Measurements from ENCODE around the gene CBX1.

CBX1 gene

GRCh38 chr17:48111937-48112241 lies 10.6 kb upstream of the CBX1 start:
- H3K4me3 ChIP-seq (ENCODE audit: low read depth, low read length): peak overlapping the region; percentile 65
- no peak for DNase-seq (ENCODE audit: low read depth)
- no peak for TF ChIP-seq CTCF (IDR thresholded peaks at IDR 0.05; ENCODE audit: insufficient read depth, low read depth, low read length, missing control alignments)

- TF ChIP-seq CTCF (IDR thresholded peaks at IDR 0.05; ENCODE audit: insufficient read depth, low read depth, low read length, missing control alignments): no peak
- peak overlapping the region; percentile 89 for H3K4me3 ChIP-seq (ENCODE audit: low read depth, low read length)
- DNase-seq (ENCODE audit: low read depth): peak; percentile 52
Observed at GRCh38 chr17:48110761-48111160, 9.5 kb upstream of the CBX1 start.

GRCh38 chr17:48107137-48108055 lies 6.1 kb upstream of the CBX1 start, which contains the start of gene SNX11:
Gene SNX11 (plus strand): TSS chr17:48107766. CDS start chr17:48112044, 4,278 bp downstream.
- TF ChIP-seq CTCF (IDR thresholded peaks at IDR 0.05; ENCODE audit: insufficient read depth, low read depth, low read length, missing control alignments): no peak
- H3K4me3 ChIP-seq (ENCODE audit: low read depth, low read length): peak within 1 kb of the TSS; percentile 89
- peak; percentile 92 for DNase-seq (ENCODE audit: low read depth)

GRCh38 chr17:48106802-48107136 lies 5.5 kb upstream of the CBX1 start:
- H3K4me3 ChIP-seq (ENCODE audit: low read depth, low read length): peak overlapping the region; percentile 89
- DNase-seq (ENCODE audit: low read depth): no peak
- TF ChIP-seq CTCF (IDR thresholded peaks at IDR 0.05; ENCODE audit: insufficient read depth, low read depth, low read length, missing control alignments): no peak

- H3K4me3 ChIP-seq (ENCODE audit: low read depth, low read length): no peak overlapping the region
- no peak for DNase-seq (ENCODE audit: low read depth)
- TF ChIP-seq CTCF (IDR thresholded peaks at IDR 0.05; ENCODE audit: insufficient read depth, low read depth, low read length, missing control alignments): no peak
Observed at GRCh38 chr17:48104440-48104839, 3.2 kb upstream of the CBX1 start.

GRCh38 chr17:48102798-48103715 lies 1.8 kb upstream of the CBX1 start:
- no peak for DNase-seq (ENCODE audit: low read depth)
- TF ChIP-seq CTCF (IDR thresholded peaks at IDR 0.05; ENCODE audit: insufficient read depth, low read depth, low read length, missing control alignments): no peak

More at GRCh38 chr17:48102798-48103715, 1.8 kb upstream of the CBX1 start:
- H3K4me3 ChIP-seq (ENCODE audit: low read depth, low read length): no peak overlapping the region
